ENCODE data around the gene GPR34.
"Not testable (repeated sequence)": the region's sequence is repeated elsewhere in the genome, so short reads cannot be mapped to it uniquely, and the experiment has no call there.

The GPR34 gene, protein sequence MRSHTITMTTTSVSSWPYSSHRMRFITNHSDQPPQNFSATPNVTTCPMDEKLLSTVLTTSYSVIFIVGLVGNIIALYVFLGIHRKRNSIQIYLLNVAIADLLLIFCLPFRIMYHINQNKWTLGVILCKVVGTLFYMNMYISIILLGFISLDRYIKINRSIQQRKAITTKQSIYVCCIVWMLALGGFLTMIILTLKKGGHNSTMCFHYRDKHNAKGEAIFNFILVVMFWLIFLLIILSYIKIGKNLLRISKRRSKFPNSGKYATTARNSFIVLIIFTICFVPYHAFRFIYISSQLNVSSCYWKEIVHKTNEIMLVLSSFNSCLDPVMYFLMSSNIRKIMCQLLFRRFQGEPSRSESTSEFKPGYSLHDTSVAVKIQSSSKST

DNA sequence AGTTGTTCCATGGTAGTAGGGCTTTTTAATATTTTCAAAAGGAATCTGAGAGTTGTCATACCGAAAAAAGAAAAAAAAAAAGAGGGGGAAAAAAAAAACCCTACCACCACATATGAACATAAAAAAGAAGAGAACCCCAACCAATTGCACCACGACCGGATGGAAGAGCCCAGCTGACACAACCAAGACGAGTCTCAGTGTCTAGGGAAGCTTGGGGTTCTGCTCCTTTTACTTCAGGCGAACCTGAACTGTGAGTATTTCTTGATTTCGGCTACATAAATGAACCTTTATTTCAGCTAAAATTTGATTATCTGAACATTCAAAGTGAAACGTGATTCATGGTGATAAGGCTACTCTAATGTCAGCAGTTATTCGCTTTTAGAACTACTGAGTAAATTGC lies at the start of gene GPR34:
TSS of gene GPR34 (plus strand) at position 139 of the 400 bp plus-strand sequence. CDS start 6,661 bp downstream, outside the sequence.
- Mint-ChIP-seq H3K4me3 (peak within 1 kb of the TSS in 1 of 2 donors; percentile 19), H3K36me3 (no peaks in the 10 kb centered on the region), H3K27me3 (peaks cover 0 to 4% of the 10 kb centered on the region in 2 donors), H3K4me1 (peaks cover 18 to 35% of the 10 kb centered on the region in 2 donors), H3K9me3 (no peaks in the 10 kb centered on the region), H3K27ac (no peak within 1 kb of the TSS)
- DNase-seq, result no peak
- peak; percentile 42 to 45 for ATAC-seq (replicated peaks)

DNA sequence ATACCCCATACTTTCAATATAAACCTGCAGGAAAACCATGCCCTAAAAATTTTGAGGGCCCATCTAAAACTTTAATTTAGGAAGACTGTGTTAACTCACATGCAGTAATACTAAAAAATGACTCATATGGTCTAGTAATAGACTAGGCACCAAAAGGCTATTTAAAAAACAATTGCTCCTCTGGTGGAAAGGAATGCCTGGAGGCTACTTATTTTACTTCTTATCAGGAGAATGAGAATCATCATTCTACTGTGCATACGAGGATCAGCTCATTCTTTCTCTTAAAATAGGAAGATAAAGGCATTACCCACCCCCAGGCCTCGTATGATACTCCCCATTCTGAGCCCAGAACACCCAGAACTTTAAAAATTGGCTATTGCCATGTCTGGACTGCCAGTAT lies 42.6 kb upstream of the GPR34 start:
- not testable (repeated sequence) for DNase-seq; H3K27ac Mint-ChIP-seq; H3K4me3 Mint-ChIP-seq; H3K27me3 Mint-ChIP-seq; H3K4me1 Mint-ChIP-seq; ATAC-seq (replicated peaks)
- H3K36me3 Mint-ChIP-seq, result peaks cover 29 to 45% of the 10 kb centered on the region in 2 donors
- H3K9me3 Mint-ChIP-seq, result peaks cover 10 to 17% of the 10 kb centered on the region in 2 donors

DNA sequence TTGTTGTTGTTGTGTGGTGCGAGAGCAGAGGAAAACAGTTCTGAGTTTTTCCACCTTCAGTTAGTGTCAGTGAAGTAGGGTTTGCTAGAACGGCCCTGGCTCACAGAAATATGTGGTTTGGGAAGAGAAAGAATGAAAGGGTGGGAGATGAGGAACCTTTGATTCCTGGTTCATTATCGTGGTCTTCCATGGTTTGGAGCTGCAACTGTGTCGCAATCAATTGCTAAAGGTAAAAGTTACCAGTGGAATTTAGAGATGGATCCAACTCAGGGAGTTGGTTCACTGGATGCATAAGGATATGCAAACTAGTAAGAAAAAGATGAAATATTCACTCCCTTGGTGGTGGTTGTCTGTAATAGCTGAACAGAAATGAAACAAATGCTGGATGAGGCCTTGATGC lies 35.6 kb upstream of the GPR34 start:
- H3K36me3 Mint-ChIP-seq, result peaks cover 39 to 44% of the 10 kb centered on the region in 2 donors
- H3K4me3 Mint-ChIP-seq, result no peak overlapping the region
- no peak for DNase-seq
- no peak for ATAC-seq (replicated peaks)
- H3K27ac Mint-ChIP-seq, result no peak overlapping the region
- H3K4me1 Mint-ChIP-seq, result peaks cover 0 to 2% of the 10 kb centered on the region in 2 donors
- H3K27me3 Mint-ChIP-seq, result no peaks in the 10 kb centered on the region
- peaks cover 11 to 12% of the 10 kb centered on the region in 2 donors for H3K9me3 Mint-ChIP-seq

DNA sequence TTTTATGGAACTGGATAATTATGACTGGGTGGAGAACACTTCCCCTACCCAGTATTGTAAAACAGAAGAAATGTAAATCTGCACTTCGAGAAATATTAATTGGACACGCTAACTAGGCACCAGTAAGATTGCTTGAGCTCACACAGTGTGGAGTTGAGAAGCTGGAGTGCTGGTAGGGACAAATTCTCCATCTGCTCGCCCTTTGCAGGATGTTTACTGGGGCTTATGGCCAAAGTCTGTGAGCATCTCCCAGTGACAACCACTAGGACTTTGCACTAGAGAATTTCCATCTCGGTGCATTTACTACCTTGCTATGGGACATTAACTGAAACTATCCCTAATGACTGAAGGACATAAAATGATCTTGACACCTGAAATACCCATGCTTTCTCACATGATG lies 33.7 kb upstream of the GPR34 start:
- H3K27ac Mint-ChIP-seq, result no peak overlapping the region
- peaks cover 0 to 1% of the 10 kb centered on the region in 2 donors for H3K9me3 Mint-ChIP-seq
- H3K27me3 Mint-ChIP-seq, result peaks cover 0 to 8% of the 10 kb centered on the region in 2 donors
- ATAC-seq (replicated peaks) (no peak), DNase-seq (no peak)
- peaks cover 37 to 45% of the 10 kb centered on the region in 2 donors for H3K36me3 Mint-ChIP-seq
- peaks cover 0 to 2% of the 10 kb centered on the region in 2 donors for H3K4me1 Mint-ChIP-seq
- no peak overlapping the region for H3K4me3 Mint-ChIP-seq

DNA sequence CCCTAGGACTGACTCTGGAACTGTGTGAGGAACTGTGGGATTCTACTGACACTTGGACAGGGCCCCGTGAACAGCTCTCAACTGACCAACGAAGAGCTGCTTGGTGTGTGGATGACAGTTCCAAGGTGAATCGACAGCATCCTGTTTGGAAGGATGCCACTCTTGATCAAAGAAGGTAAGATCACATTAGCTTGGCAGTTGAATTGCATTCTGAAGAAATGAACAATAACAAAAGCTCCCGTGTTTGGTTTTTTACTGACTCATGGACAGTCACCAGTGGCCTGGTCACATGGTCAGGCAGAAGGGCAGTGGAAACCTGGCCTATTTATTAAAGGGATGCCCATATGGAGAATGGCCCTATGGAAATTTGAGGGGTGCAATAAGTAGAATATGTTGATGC lies 33.1 kb upstream of the GPR34 start:
- Mint-ChIP-seq H3K27me3 (peaks cover 0 to 8% of the 10 kb centered on the region in 2 donors), H3K9me3 (peaks cover 0 to 1% of the 10 kb centered on the region in 2 donors), H3K27ac (no peak overlapping the region), H3K36me3 (peaks cover 39 to 43% of the 10 kb centered on the region in 2 donors), H3K4me1 (peaks cover 0 to 2% of the 10 kb centered on the region in 2 donors), H3K4me3 (no peak overlapping the region)
- ATAC-seq (replicated peaks), result no peak
- no peak for DNase-seq

DNA sequence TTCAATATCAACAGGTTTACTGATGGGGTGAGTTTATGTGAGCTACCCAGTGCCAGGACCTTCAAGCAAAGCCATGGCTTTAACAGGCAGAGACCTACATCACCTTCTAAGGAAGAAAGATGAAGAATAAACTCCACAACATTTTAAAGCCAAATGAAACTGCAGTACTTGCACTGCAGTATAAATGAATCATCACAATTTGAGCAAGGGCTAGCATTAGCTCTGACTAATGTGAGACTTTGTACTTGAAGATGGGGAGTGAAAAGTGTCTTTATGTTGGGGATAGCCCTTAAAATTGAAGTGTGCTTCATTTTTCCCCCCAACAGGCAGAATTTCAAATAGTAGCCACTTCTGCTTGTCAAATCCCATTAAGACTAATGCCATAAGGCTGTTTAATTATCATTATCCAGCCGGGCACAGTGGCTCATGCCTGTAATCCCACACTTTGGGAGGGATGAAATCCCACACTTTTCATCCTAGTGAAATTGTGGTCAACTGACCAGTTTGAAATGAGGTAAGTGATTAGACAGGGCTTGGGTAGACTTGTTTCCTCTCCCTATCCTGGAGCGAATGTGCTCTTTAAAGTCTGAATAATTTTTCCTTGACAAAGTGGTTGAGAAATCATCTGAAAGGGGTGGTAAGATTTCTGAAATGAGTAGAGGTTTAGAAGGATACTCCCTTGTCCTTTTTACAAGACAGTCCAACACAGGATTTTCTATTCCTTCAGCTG lies 27.2 kb upstream of the GPR34 start:
- ATAC-seq (replicated peaks) (no peak), DNase-seq (no peak)
- Mint-ChIP-seq H3K36me3 (peaks cover 18 to 20% of the 10 kb centered on the region in 2 donors), H3K27me3 (peaks cover 0 to 12% of the 10 kb centered on the region in 2 donors), H3K4me3 (no peak overlapping the region), H3K4me1 (peaks cover 4 to 12% of the 10 kb centered on the region in 2 donors), H3K9me3 (no peaks in the 10 kb centered on the region), H3K27ac (no peak overlapping the region)

DNA sequence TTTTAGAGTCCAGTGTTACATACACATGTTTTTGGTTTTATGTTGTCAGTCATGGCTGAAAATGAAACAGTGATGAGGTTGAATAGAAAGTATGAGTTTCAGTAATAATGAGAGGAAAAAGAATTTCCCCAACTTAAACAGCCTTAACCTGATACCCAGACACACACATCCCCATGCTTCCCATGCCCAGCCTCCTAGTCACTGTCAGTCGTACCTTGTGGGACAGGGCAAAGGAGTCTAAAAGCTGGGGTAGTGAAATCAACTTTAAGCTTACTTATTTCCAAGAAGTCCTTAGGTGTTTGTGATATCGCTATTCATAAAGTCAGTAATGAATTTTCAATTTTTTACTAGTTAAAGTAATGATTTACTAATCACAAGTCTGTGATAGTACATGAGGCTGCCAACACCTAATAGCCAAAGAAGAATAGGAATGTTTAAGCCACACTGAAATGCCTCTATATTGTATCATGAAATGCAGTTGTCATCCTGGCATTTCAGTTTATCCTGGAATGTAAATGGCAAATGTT lies 24.3 kb upstream of the GPR34 start:
- no peak overlapping the region for H3K4me3 Mint-ChIP-seq
- DNase-seq, result no peak
- peak overlapping the region; percentile 59 for H3K27ac Mint-ChIP-seq
- H3K4me1 Mint-ChIP-seq, result peaks cover 4 to 16% of the 10 kb centered on the region in 2 donors
- H3K9me3 Mint-ChIP-seq, result no peaks in the 10 kb centered on the region
- ATAC-seq (replicated peaks), result peak; percentile 58 to 88
- peaks cover 0 to 11% of the 10 kb centered on the region in 2 donors for H3K27me3 Mint-ChIP-seq
- peaks cover 7 to 8% of the 10 kb centered on the region in 2 donors for H3K36me3 Mint-ChIP-seq

DNA sequence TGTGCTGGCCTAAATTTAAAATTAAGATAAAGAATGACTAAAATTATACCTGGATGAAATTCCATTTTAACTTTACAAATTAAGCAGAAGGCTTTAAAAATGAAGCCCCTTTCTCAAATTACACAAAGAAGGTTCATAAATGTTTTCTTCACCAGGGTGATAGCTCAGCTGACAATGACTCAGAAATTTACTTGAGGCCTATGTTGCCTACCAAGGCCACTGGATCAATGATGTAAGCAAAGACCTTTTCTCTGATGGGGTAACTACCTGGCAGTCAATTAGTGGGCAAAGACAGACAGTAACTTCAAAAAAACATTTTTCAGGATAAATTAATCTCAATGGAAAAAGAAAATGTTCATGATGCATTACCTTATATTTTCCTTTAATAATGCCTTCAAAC lies 23.9 kb upstream of the GPR34 start:
- Mint-ChIP-seq H3K27me3 (peaks cover 0 to 11% of the 10 kb centered on the region in 2 donors), H3K4me1 (peaks cover 4 to 20% of the 10 kb centered on the region in 2 donors), H3K4me3 (no peak overlapping the region), H3K27ac (no peak overlapping the region), H3K9me3 (no peaks in the 10 kb centered on the region), H3K36me3 (peaks cover 7 to 8% of the 10 kb centered on the region in 2 donors)
- peak; percentile 48 to 68 for ATAC-seq (replicated peaks)
- no peak for DNase-seq

DNA sequence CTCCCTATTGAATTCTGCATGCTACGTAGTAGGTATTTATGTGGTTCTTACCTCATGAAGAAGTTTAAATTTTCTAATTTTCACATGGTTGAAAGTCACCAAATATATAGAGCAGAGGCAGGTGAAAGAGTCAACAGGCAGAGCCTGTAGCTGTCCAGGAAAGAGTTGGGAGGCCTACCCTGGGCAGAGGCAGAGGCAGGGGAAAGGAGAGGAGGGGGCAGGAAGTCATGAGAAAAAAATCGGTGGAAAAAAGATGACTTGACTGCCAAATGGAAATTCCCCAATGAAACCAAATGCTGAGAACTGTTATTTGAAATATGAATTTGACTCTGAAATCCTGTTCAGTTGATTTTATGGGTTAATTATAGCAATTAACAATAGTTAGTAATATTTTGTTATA lies 23.1 kb upstream of the GPR34 start:
- DNase-seq (no peak), ATAC-seq (replicated peaks) (no peak)
- H3K4me3 Mint-ChIP-seq, result no peak overlapping the region
- peaks cover 4 to 8% of the 10 kb centered on the region in 2 donors for H3K36me3 Mint-ChIP-seq
- no peaks in the 10 kb centered on the region for H3K9me3 Mint-ChIP-seq
- no peak overlapping the region for H3K27ac Mint-ChIP-seq
- peaks cover 0 to 11% of the 10 kb centered on the region in 2 donors for H3K27me3 Mint-ChIP-seq
- peaks cover 4 to 27% of the 10 kb centered on the region in 2 donors for H3K4me1 Mint-ChIP-seq

DNA sequence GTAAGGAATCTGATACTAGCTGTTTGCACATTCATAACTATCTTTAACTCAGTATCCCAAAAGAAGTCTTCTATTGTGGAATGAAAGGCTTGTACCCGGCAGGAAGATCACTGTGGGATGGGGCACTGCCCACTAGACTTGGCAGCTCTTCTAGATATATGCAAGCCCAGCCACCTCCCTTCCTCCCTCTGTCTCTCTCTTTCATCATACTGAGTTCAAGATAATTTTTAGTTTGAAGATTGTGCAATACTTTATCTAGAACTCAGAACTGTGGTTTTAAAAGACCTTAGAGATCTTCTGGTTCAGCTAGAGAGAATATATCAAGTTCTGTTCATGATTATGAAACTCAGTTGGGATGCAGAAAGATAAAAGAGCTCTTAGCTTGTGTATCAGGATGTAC lies 22.5 kb upstream of the GPR34 start:
- Mint-ChIP-seq H3K36me3 (peaks cover under 1 to 8% of the 10 kb centered on the region in 2 donors), H3K4me3 (no peak overlapping the region), H3K27me3 (peaks cover 0 to 8% of the 10 kb centered on the region in 2 donors), H3K9me3 (no peaks in the 10 kb centered on the region), H3K27ac (peak overlapping the region; percentile 31), H3K4me1 (peaks cover 4 to 30% of the 10 kb centered on the region in 2 donors)
- ATAC-seq (replicated peaks) (no peak), DNase-seq (no peak)

DNA sequence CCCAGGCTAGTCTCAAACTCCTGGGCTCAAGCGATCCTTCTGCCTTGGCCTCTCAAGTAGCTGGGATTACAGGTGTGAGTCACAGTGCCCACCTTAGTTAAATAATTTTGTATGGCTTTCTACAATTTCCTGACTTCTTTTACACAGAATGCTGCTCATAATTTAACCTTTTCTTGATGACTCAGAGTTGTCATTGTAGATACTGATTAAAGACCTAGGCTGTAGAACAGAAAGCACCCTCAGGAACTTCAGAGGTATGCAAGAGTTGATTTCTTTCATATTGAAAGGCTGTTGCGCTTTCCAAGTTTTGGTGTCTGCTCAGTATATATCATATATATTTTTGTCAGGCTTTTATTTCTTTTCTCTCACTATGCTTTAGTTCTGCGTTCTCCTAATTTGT lies 21.1 kb upstream of the GPR34 start:
- DNase-seq (no peak), ATAC-seq (replicated peaks) (peak in 1 of 2 donors; percentile 37)
- peaks cover 4 to 37% of the 10 kb centered on the region in 2 donors for H3K4me1 Mint-ChIP-seq
- H3K27ac Mint-ChIP-seq, result no peak overlapping the region
- H3K9me3 Mint-ChIP-seq, result no peaks in the 10 kb centered on the region
- H3K36me3 Mint-ChIP-seq, result peaks cover 0 to 8% of the 10 kb centered on the region in 2 donors
- peaks cover 0 to 7% of the 10 kb centered on the region in 2 donors for H3K27me3 Mint-ChIP-seq
- no peak overlapping the region for H3K4me3 Mint-ChIP-seq

DNA sequence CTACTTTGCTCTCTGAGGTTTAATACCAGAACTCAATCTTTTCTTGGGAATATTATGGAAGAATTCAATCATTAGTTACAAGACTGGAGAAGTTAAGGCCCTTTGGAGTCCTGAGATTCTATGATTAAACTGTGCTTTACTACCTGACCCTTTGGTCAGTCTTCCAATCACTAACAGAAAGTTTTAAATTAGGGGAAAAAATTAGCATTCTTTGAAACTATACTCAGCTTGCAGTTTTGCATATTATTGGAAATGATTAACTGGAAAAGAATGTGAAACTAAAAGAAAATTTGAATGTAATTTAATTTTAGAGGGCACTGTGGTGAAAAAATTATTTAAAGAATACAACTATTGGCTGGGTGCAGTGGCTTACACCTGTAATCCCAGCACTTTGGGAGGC lies 18.7 kb upstream of the GPR34 start:
- no peak for ATAC-seq (replicated peaks)
- Mint-ChIP-seq H3K4me3 (no peak overlapping the region), H3K27ac (no peak overlapping the region), H3K9me3 (no peaks in the 10 kb centered on the region), H3K36me3 (peaks cover 4 to 11% of the 10 kb centered on the region in 2 donors), H3K4me1 (peaks cover 3 to 37% of the 10 kb centered on the region in 2 donors), H3K27me3 (peaks cover 0 to 17% of the 10 kb centered on the region in 2 donors)
- DNase-seq, result no peak

DNA sequence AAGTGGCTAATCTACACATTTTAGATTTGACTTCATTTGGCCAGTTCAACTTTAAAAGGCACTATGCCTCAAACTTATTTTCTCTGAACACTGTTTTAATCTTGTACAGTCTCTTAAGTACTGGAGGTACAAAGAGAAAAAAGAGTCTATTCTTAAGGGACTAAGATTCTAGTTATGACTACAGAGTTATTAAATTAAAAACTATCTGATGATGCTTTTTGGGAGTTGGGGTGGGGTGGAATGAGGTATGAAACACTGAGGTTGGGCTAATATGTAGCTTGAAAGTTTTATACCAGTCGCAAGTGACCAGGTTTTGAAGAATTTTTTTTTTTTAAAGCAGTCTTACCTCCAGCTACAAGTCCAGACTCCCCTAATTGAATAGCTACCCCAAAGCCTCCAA lies 17.7 kb upstream of the GPR34 start:
- H3K4me1 Mint-ChIP-seq, result peaks cover 0 to 29% of the 10 kb centered on the region in 2 donors
- DNase-seq (no peak), ATAC-seq (replicated peaks) (peak in 1 of 2 donors; percentile 42)
- no peaks in the 10 kb centered on the region for H3K9me3 Mint-ChIP-seq
- H3K4me3 Mint-ChIP-seq, result no peak overlapping the region
- H3K27ac Mint-ChIP-seq, result no peak overlapping the region
- peaks cover 4 to 8% of the 10 kb centered on the region in 2 donors for H3K36me3 Mint-ChIP-seq
- peaks cover 0 to 17% of the 10 kb centered on the region in 2 donors for H3K27me3 Mint-ChIP-seq

DNA sequence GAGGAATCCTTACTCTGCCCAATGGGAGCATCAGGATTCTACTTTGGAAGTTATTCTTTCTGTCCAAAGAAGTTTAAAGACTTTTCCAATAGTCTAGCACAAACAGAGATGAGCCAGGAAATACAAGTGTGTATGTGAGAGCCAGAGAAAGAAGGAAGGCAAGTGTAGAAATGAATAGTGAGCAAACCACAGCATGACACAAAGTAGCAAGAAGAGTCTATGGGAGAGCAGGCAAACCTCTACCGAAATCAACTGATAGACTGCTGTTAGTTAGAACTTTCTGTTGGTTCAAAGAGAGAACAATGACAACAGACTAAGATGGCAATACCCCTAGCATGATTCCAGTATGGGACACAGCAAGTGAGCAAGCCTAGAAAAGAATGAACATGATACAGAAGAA lies 16.1 kb upstream of the GPR34 start:
- DNase-seq (no peak), ATAC-seq (replicated peaks) (no peak)
- Mint-ChIP-seq H3K4me1 (peaks cover 2 to 21% of the 10 kb centered on the region in 2 donors), H3K27me3 (peaks cover 0 to 17% of the 10 kb centered on the region in 2 donors), H3K9me3 (no peaks in the 10 kb centered on the region), H3K27ac (no peak overlapping the region), H3K36me3 (peaks cover 7 to 14% of the 10 kb centered on the region in 2 donors), H3K4me3 (no peak overlapping the region)

All from stimulated activated naive B cell treated with anti-CD40 and anti-IgM and Interleukin-4, amounts not matched to agents 10 μg/mL and 1 μg/mL and 100 μg/mL, for 72 hours (primary cell).